GM12865 (cell line): Measurements from ENCODE around the gene YIPF3.
"Not testable (repeated sequence)": the region's sequence is repeated elsewhere in the genome, so short reads cannot be mapped to it uniquely, and the experiment has no call there.

ENCODE experiments used
- DNase-seq: peaks from one replicate; pipeline ENCODE4 v3.0.0; 2010; ENCODE audit warnings: low read depth
- H3K4me3 ChIP-seq: 2 replicates; pipeline ENCODE4 v1.5.1; 2011; ENCODE audit warnings: mild to moderate bottlenecking, low read depth, low read length, control low read depth
- CTCF ChIP-seq: IDR thresholded peaks from 2 replicates; pipeline ENCODE4 v1.5.1; 2011; ENCODE audit warnings: low read length, control low read depth, low read depth, inconsistent platforms; ENCODE audit not compliant: insufficient read depth; ENCODE audit errors: missing control alignments

YIPF3 gene

GRCh38 chr6:43503443-43503842 is 13.3 kb downstream of the YIPF3 start:
- no peak for DNase-seq
- no peak overlapping the region for H3K4me3 ChIP-seq
- TF ChIP-seq CTCF, result no peak

DNA sequence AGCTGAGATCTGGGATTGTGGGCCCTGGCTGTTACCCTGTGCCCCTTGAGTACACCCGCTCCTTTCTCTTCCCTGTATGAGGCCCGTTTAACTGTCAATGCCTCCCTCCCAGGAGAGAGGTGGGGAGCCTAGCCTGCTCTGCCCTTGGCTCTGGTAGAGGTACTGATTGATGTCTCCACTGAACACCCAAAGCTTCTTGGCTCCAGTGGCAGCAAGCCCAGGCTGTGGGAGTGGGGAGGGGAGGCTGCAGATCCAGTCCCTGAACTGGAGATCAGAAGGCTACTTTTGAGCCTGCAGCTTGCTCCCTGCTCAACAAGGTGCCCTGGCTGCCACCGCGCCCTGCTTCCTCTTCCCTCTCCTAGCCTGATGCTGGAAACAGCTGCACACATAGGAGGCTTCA is 14.1 kb downstream of the YIPF3 start:
- DNase-seq, result no peak
- no peak overlapping the region for H3K4me3 ChIP-seq
- no peak for TF ChIP-seq CTCF

DNA sequence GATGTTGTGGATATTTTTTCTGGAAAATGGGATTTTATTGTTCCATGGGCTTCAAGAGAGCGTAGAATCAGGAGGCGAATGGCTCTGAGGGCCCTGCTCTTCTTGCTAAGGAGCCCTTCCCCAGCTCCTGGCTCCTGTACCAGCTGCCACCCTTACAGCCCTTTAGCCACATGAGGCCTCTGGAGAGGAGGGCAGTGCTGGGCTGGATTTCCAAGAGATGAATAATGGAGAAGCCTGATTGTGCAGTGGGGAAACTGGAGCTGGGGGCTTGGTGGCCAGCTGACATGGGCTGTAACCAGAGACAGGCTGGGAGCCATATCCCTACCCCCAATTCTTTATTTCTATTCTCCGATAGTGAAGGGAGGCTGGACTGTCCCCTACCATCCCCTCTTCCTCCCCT is 15.8 kb downstream of the YIPF3 start:
- TF ChIP-seq CTCF, result no peak
- DNase-seq, result no peak
- H3K4me3 ChIP-seq, result no peak overlapping the region

GRCh38 chr6:43499028-43499815 is 17.5 kb downstream of the YIPF3 start:
- no peak for DNase-seq
- no peak for TF ChIP-seq CTCF
- no peak overlapping the region for H3K4me3 ChIP-seq

DNA sequence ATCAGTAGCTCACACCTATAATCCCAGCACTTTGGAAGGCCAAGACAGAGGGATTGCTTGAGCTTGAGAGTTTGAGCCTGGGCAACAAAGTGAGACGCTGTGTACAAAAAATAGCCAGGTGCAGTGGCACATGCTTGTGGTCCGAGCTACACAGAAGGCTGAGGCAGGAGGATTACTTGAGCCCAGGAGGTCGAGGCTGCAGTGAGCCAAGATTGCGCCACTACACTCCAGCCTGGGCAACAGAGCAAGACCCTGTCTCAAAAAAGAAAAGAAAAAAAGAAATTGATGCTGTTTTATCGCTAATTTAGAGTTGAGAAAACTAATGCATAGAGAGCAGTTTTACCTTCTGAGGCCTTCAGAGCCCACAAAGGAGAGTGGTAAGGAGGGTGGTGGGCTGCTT is 18.4 kb downstream of the YIPF3 start:
- not testable (repeated sequence) for H3K4me3 ChIP-seq, DNase-seq

- no peak for DNase-seq
- no peak overlapping the region for H3K4me3 ChIP-seq
- TF ChIP-seq CTCF, result no peak
Measured at GRCh38 chr6:43497689-43498088, 19.0 kb downstream of the YIPF3 start.

GRCh38 chr6:43497129-43497396 is 19.7 kb downstream of the YIPF3 start:
- no peak for TF ChIP-seq CTCF

More at GRCh38 chr6:43497129-43497396, 19.7 kb downstream of the YIPF3 start:
- no peak overlapping the region for H3K4me3 ChIP-seq
- DNase-seq, result no peak
